Ishikawa (cell line): ENCODE measurements around the gene HBQ1.

Experiments used
- CEBPB ChIP-seq: IDR thresholded peaks from 2 replicates; pipeline ENCODE4 v1.6.1; 2012
- CREB1 ChIP-seq: IDR thresholded peaks from 2 replicates; pipeline ENCODE4 v1.6.1; 2012; ENCODE audit warnings: low read depth
- EGR1 ChIP-seq: IDR thresholded peaks from 2 replicates; pipeline ENCODE4 v1.6.1; 2012
- EP300 ChIP-seq: IDR thresholded peaks from 2 replicates; pipeline ENCODE4 v1.6.1; 2012; ENCODE audit warnings: borderline replicate concordance
- FOXM1 ChIP-seq: IDR thresholded peaks from 2 replicates; pipeline ENCODE4 v1.6.1; 2012; ENCODE audit warnings: low read depth, borderline replicate concordance
- NFIC ChIP-seq: IDR thresholded peaks from 2 replicates; pipeline ENCODE4 v1.6.1; 2012
- RAD21 ChIP-seq: IDR thresholded peaks from 2 replicates; pipeline ENCODE4 v1.6.1; 2012; ENCODE audit warnings: low read depth
- REST ChIP-seq: IDR thresholded peaks from 2 replicates; pipeline ENCODE4 v1.6.1; 2012; ENCODE audit warnings: low read depth, mild to moderate bottlenecking
- TAF1 ChIP-seq: IDR thresholded peaks from 2 replicates; pipeline ENCODE4 v1.6.1; 2012; ENCODE audit warnings: low read depth, mild to moderate bottlenecking
- TCF12 ChIP-seq: IDR thresholded peaks from 2 replicates; pipeline ENCODE4 v1.6.1; 2012; ENCODE audit warnings: low read depth
- TEAD4 ChIP-seq: IDR thresholded peaks from 2 replicates; pipeline ENCODE4 v1.6.1; 2012
- USF1 ChIP-seq: IDR thresholded peaks from 2 replicates; pipeline ENCODE4 v1.6.1; 2012
- YY1 ChIP-seq: IDR thresholded peaks from 2 replicates; pipeline ENCODE4 v1.6.1; 2012; ENCODE audit warnings: low read depth
- ZBTB7A ChIP-seq: IDR thresholded peaks from 2 replicates; pipeline ENCODE4 v1.6.1; 2012; ENCODE audit warnings: low read depth
- TF ChIP-seq, protein P1 (sequence below): IDR thresholded peaks from 2 replicates; pipeline ENCODE4 v1.6.1; 2012

HBQ1 gene

DNA sequence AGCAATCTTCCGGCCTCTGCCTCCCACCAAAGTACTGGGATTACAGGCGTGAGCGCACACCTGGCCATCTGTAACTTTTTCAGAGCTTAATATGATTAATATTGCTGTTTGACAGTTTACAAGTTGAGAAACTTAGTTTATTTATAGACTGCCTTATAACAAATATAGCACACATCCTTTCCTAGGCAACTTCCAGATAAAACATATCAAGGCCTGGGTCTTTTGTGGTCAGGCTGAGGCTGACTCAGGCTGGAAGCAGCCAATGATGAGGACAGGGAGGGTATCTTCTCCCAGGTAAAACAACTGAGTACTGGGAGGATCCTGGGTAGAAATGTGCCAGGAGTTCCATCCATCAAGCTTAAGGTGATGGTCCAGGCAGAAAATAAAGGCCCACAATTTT, 32.7 kb downstream of the HBQ1 start:
- TF ChIP-seq CEBPB: no peak
- TF ChIP-seq ZBTB7A: no peak
- TF ChIP-seq, protein P1, sequence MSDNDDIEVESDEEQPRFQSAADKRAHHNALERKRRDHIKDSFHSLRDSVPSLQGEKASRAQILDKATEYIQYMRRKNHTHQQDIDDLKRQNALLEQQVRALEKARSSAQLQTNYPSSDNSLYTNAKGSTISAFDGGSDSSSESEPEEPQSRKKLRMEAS: no peak
- TF ChIP-seq TEAD4: no peak
- TF ChIP-seq YY1: no peak
- no peak for TF ChIP-seq TCF12
- no peak for TF ChIP-seq CREB1
- no peak for TF ChIP-seq NFIC
- no peak for TF ChIP-seq TAF1
- TF ChIP-seq REST: no peak
- TF ChIP-seq USF1: no peak
- no peak for TF ChIP-seq EP300
- TF ChIP-seq FOXM1: no peak
- TF ChIP-seq RAD21: no peak
- TF ChIP-seq EGR1: no peak

GRCh38 chr16:220021-220420, 39.8 kb downstream of the HBQ1 start:
- TF ChIP-seq REST (no peak), TCF12 (no peak), YY1 (no peak), USF1 (no peak), CEBPB (no peak), NFIC (no peak), FOXM1 (no peak), ZBTB7A (no peak), RAD21 (no peak), CREB1 (no peak), EGR1 (no peak), TAF1 (no peak)
- TF ChIP-seq, protein P1: no peak

- no peak for TF ChIP-seq NFIC
Measured at GRCh38 chr16:228151-228851, 48.0 kb downstream of the HBQ1 start.

- no peak for TF ChIP-seq FOXM1
- TF ChIP-seq ZBTB7A: peak; percentile 99
- TF ChIP-seq CEBPB: no peak
- TF ChIP-seq USF1: peak; percentile 53
- peak; percentile 91 for TF ChIP-seq CREB1
- peak; percentile 46; the same call in 1 of the 2 replicates for TF ChIP-seq EGR1
- no peak for TF ChIP-seq TEAD4
- no peak; the same call in 1 of the 2 replicates for TF ChIP-seq EP300
- peak; percentile 81 for TF ChIP-seq TCF12
- TF ChIP-seq RAD21: peak; percentile 9; the same call in 1 of the 2 replicates
- peak; percentile 79 for TF ChIP-seq YY1
- no peak for TF ChIP-seq REST
- TF ChIP-seq, protein P1: peak; percentile 98
- peak; percentile 84 for TF ChIP-seq TAF1
- TF ChIP-seq NFIC: peak; percentile 28; the same call in 1 of the 2 replicates
Measured at GRCh38 chr16:228852-229730, 48.8 kb downstream of the HBQ1 start, which contains the start of gene LUC7L. Gene LUC7L, minus strand, starts transcription at chr16:229449. Its CDS starts 110 bp downstream, at chr16:229339.
